HG03139 (cell line): ENCODE data around the gene DTX3L.

Source experiments
- ATAC-seq: cut with Tn5 transposase; IDR thresholded peaks from one replicate; pipeline ENCODE4 v1.9.1; 2021; ENCODE audit not compliant: unreplicated experiment

DTX3L gene

DNA sequence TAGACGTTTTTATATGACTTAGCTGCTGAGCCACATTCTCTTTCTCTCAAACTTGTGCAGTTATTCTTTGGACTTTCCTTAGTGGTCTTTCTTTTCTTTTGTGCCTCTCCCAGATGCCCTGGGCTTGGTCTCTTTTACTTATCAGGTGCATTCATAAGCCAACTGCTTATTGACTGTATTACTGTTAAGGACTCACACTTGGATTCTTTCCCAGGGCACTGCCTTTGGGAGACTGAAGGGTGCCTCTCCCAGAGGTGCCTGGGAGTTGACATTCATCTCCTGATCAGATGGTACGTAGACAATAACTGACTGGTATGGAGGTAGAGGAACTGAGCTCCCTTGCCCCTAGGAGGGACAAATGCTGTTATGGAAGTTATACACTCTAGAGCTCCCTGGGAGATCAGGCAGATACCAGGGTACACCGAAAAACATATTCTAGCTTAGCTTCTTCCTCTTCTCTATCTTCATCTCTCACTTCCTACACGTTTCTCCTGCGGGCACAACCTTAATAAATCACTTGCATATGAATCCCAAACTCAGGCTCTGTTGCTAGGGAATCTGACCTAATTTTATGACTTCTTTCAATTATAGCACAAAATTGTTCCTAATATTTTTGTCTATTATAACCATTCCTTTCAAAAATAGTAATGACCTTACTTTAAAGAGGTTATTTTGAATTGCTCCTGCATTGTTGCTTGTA, 38.0 kb downstream of the DTX3L start:
- ATAC-seq: no peak

DNA sequence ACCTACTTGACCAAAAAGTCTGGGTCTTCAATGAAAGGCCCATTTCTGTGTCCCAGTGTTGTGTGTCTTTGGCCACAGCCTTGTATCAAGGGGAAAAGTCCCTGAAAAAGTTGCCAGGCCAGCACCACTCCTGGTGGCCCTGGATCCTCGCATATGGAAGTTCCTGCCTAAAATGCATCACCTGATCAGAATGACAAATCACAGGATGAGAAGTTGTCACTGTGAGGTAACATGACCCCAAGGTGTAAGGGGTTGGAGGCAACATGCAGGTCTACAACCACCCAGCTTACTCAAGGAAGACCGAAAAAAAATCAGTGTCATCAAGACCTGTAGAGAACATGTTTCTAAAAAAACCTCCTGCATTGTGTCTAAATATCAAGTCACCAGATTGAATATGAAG, 38.9 kb downstream of the DTX3L start:
- no peak for ATAC-seq

DNA sequence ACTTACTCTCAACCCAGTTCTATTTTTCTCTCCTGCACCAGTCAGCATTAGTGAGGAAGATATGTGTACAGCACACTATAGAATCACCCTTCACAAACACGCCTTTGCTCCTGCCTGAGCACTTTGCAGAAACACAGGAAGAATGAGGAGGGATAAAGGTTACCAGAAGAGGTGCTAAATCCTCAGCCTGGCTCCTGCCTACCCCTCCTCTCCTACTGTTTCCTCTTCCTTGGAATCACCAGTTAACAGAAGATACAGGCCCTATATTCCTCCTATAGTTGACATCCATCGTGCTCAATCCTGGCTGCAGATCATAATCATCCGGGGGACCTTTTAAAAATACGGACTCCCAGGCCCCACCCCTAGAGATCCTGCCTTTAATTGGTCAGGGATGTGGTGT, 42.2 kb downstream of the DTX3L start:
- ATAC-seq: no peak

DNA sequence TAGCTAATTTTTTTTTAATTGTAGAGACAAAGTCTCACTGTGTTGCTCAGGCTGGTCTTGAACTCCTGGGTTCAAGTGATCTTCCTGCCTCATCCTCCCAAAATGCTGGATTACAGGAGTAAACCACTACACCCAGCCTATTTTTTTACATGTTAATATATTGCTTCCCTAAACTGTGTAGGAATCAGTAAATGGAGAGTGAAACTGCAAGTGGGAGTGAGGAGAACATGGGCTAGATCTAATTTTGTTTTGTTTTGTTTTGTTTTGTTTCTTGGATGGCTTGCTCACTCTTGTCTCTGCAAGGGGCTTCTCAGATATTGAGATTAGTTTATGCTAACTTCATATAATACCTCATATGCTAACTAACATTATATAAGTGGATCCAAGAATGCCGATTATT, 44.8 kb downstream of the DTX3L start:
- ATAC-seq: no peak

DNA sequence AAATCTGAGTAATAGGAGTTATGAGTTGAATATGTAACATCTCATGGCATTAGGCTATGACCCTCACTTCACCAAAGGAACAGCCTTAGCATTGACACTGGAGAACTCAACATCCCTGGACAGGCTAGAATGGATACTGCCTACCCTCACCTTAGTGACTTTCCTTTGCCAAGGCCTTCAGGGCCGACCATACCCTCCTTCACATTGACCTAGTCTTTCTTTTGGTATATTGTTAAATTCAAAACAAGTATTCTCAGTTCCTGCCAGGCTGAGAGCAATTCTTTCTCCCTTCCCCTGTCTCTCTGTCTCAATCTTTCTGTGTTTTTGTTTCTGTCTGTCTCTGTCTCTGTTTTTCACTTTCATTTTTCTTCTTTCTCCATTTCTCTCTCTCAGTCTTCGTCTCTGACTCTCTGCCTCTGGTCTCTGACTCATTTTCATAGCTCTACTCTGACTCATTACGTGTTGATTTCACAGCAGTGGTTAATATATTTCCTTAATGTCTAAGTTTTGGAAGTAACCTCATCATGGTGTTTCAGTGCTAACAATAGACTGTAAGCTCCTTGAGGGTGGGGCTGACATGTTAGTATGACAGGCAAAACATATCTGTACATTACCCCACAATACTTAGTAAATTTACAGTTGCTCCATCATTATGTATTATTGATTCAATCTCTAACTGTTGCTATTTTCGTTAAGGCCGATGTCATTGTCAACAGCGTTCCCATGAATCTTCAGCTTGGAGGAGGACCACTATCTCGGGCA, 45.8 kb downstream of the DTX3L start:
- peak; percentile 94 for ATAC-seq

DNA sequence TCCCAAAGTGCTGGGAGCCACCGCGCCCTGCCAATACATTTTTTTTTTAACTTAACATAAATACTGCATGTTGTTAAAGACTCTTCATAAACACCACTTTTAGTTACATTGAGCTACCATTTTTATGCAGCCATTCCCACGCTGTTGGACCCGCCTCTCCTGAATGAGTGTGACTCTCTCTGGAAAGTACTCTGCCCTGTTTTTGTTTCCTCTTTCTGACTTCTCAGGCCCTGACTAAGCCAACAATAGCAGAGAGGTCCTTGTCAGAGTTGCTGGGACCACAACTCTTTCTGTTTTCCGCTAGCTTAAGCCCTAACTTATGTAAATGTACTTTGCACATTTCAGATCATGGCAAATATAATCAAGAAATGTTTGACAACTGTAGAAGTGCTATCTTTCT, 48.6 kb downstream of the DTX3L start:
- no peak for ATAC-seq

DNA sequence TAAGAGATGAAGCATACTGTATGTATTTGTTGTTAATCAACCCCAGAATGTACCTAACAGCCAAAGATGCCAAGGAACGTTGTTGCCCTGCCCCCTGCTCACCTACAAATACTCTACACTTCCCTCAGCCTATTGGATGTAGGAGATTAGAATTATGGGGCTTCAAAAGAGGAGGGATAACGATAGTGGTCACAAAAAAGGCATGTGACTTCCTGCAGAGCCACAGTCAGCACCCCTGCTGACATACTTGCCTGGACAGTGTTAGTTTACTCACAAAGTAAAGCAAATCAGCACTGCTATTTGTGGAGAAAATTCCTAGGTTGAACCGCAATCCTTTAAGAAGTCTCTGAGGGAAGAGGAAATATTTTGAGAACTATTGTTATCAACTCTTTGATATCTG, 51.2 kb downstream of the DTX3L start:
- ATAC-seq: no peak

DNA sequence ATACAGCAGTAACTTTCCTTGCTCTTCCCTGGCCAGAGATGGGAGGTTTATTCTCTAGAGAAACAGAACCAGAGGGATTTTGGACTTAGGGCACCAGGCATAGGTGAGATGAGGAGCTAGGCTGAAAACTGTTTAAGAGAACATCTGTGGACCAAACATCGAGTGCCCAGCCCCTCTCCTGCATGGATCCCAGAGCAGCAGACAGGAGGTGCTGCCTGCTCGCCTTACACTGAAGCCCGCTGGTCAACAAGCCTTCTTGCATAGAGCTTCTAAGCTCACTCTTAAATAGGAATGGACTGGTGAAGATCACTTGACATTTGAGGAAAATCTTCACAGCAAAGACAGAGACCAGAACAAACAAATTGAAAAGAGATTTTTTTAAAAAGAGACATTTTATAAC, 54.5 kb downstream of the DTX3L start:
- ATAC-seq: no peak

DNA sequence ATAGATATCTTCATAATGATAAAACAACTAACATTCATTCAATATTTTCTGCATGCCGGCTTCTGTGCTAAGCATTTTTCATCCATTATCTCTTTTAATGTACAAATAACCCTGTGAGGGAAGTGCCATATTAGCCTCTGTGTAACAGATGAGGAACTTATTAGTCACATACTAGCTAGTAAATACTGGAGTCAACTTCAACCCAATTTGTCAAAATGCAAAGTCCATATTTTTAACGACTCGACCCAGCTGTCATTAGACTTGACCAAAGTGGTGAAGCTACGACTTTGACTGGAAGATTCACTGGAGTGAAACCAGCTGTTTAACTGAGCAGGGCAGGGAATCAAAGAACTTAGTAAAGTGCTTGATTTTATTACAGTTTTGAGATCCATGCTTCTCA, 54.9 kb downstream of the DTX3L start:
- no peak for ATAC-seq

DNA sequence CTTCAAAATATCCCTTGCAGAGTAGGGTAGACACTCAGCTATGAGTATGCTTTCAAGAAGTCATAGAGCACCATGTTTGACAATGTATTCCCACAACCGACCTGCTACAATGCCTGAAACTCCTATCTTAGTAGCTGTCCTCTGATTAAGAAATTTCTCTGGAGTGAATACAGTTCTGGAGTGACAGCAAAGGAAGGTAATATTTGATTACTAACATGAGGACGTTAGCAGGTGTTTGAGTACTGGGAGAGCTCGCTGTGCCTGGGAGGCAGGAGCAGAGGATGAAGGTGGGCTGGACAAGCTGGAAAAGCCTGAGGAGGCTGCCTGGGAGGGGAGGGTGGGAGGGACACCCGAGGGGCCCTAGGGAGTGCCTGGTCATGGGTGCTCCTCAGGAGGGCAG, 56.3 kb downstream of the DTX3L start:
- no peak for ATAC-seq

DNA sequence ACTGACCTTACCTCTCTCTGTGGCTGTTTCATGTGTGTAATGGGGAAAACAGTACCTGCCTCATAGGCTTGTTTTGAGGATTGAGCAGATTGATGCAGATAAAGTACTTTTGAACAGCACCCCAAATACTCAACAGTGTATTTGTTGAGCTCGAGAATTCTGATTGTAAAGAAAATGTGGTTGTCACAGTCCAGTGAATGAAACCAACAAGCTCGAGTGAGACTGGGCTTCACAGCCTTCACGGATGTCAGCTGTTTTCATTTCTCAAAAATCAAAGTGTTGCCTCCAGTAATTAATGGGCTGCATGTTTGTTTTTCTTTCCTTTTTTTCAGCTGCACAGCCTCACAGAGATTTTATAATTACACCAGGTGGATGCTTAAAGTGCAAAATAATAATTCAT, 57.0 kb downstream of the DTX3L start:
- ATAC-seq: no peak

DNA sequence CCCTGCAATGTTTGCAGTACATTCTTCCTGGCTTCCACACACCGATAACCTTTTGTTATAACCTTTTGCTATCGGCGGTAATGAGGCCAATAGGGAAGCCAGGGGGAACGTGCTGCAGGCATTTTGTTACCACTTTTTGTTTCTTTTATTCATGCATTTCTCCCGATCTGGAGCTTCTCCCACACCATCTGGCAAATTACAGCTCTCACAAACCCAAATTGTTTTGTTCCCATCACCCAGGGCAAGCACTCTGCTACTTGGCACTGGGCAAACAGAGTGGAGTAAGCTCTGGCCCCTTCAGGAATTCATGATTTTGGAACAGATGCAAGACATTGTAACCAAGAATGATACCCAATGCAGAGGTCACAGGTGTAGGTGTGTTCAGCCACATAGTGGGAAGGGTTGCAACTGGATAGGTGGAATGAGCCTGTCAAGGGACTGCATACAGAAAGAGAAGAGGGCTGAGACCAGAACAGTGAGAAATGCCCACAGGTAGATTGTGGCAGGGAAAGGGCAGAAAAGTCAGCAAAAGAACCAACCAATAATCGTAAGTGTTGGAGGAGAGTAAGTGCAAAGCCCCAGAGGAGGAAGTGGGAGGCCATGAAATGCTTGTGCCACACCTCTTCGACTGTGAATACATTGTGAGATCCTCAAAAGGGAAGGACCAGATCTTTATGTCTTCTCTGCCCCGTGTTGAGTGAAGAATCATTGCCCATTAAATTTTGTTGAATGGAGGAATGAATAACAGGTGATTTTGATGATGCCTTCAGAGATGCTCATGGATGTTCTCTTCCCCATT, 59.1 kb downstream of the DTX3L start:
- ATAC-seq: no peak
